ENCODE data around the gene KSR2.
"Not testable (repeated sequence)": the region's sequence is repeated elsewhere in the genome, so short reads cannot be mapped to it uniquely, and the experiment has no call there.

The KSR2 gene

DNA sequence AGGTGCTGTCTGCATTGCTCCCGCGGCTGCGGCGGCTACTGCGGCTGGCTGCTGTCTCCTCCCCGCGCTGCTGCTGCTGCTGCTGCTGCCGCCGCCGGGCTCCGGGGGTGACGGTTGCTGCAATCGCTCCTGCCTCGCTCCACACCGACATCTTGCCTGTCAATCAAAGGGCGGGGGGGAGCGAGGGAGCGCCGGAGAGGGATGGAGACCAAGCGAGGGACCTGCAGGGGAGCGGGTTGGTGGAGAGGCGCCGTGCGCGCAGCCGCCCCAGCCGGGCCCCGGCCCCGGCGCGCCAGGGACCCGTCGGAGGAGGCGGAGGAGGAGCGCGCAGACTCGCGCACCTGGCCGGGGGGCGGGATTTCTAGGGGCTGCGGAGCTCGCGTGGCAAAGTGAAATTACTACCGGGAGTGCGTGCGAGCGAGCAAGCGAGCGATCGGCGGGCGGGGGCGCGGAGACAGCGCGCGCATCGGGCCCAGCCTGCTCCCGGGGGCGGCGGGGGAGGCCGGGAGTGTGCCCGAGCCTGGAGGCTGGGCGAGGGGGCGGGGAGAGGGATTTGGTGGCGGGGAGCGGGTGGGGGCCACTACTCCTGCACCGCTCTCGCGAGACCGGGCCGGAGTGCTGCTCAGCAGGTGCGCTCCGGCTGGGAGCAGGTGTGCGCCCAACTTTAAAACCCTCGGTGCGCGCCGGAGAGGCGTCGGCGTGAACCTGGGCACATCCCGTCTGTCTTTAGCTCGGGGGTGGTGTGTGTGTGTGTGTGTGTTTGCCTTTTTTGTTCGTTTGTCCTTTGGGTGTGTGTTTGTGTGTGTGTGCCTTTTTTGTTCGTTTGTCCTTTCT lies at the start of gene KSR2:
KSR2 (minus strand) TSS at position 165 of the 834 bp plus-strand sequence. CDS start 735 bp downstream, outside the sequence.
- no peak for DNase-seq (ENCODE audit: low spot score)

GRCh38 chr12:118017926-118018325 lies 49.1 kb upstream of the KSR2 start:
- no peak for DNase-seq (ENCODE audit: low spot score)

DNA sequence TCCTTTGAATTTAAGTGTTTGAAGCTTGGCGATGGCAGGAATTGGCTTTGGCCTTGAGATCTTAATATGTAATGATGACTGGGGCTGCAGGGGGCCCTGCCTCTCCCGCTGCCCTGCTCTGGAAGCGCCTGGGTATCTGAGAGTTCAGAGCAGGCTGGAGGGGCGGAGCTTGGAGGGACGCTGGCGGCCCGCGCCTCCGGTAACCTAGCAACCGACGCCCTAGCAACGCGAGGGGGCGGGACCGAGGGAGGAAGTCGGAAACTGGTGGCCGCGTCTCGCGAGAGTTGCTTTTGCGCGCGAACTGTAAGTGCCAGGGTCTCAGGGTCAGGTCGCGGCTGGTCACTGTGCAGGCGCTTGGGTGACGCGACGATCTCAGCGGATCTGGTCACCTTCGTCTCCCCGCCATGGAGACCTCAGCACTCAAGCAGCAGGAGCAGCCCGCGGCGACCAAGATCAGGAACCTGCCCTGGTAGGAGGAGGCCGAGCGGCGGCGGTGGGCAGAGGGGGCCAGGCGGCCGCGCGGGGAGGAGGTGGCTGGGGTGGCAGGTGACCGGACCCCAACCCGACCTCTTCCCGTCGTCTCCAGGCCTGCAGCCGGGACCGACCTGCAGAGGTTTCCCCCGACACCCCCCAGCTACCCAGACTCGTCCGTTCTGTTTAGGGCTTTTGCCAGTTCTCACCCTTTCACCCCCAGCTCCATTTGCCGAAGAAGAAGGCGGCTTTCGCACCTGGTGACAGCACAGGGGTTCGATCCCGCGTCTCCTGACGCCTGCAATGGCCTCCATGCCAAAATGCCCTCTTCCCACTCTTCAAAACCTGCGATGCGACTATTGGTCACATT lies 47.9 kb upstream of the KSR2 start, which contains the start of gene RFC5:
RFC5 (plus strand) TSS at position 280 of the 841 bp plus-strand sequence; CDS start at position 405, 125 bp downstream.
- DNase-seq (ENCODE audit: low spot score): peak; percentile 99

- DNase-seq (ENCODE audit: low spot score): no peak
These were observed 47.2 kb upstream of the KSR2 start for GRCh38 chr12:118015944-118016343.

- DNase-seq (ENCODE audit: low spot score): no peak
These were observed 46.5 kb upstream of the KSR2 start for GRCh38 chr12:118015306-118015705.

GRCh38 chr12:118013283-118013682 lies 44.5 kb upstream of the KSR2 start:
- DNase-seq (ENCODE audit: low spot score): no peak

GRCh38 chr12:118011961-118012360 lies 43.2 kb upstream of the KSR2 start:
- DNase-seq (ENCODE audit: low spot score): no peak

- DNase-seq (ENCODE audit: low spot score): no peak
These were observed 42.6 kb upstream of the KSR2 start for GRCh38 chr12:118011377-118011776.

DNA sequence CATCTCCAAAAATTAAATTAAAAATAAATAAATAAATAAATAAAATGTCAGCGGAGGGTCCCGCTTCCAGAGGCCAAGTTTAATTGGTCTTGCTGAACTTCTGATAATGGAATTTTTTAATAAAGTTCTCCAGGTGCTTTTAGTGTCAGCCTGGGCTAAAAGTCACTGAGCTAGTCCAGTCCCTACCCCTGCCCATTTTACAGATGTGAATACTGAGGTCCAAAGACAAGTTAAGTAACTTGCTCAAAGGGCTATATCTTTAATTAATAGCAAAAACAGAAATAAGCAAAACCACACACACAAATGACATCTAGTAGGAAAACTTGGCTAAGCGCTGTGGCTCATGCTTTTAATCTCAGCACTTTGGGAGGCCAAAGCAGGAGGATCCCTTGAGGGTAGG lies 42.1 kb upstream of the KSR2 start:
- no peak for DNase-seq (ENCODE audit: low spot score)

- DNase-seq (ENCODE audit: low spot score): not testable (repeated sequence)
These were observed 31.0 kb upstream of the KSR2 start for GRCh38 chr12:117999806-118000205.

DNA sequence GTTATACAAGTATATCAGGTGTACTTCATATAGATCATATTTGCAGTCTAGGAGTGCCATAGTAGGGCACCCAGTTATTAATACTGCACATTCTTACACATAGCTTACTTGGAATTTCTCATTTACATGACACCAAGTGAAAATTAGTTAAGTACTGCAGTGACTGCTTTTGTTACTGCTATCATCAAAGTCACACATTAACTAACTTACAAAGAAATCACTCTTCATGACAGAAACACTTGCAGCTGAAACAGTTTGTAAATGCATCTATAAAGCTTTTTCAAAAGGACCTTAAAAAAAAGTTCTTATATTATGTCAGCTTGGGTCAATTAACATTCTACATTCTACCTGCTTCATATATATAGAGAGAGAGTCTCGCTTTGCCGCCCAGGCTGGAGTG lies 29.9 kb upstream of the KSR2 start:
- DNase-seq (ENCODE audit: low spot score): no peak

- DNase-seq (ENCODE audit: low spot score): no peak
These were observed 26.0 kb upstream of the KSR2 start for GRCh38 chr12:117994551-117995438.

DNA sequence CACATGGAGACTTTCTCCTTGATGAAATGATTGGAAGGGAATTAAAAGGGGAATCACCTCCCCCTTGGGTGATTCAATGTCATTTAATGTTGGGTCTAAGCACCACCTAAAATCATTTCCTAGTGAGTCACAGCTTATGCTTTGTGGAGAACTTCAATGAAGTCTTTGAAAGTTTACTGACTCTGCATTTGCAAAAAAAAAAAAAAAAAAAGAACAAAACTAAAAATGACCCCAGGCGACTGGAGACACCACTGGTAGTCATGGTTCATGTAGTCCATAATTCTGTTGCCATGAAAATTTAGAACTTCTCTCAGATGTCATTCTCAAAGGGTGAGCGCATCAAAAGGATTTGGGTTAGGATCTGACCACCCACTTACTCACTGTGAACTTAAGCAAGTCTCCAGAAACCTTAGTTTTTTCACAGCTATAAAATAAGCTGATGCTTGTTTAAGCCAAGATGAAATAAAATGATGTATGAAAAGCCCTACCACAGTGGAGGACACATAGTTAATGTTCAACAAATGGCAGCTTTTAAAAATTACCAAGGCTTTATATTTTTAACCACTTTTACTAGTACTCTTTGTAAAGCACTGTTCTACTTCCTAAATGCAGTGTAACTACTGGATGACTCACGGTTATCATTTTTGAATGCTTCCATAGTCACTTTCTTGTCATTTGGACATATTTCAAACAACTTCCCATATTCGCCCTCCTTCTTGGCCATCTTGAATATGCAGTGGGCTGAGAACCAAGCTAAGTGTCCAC lies 18.1 kb upstream of the KSR2 start:
- no peak for DNase-seq (ENCODE audit: low spot score)

DNA sequence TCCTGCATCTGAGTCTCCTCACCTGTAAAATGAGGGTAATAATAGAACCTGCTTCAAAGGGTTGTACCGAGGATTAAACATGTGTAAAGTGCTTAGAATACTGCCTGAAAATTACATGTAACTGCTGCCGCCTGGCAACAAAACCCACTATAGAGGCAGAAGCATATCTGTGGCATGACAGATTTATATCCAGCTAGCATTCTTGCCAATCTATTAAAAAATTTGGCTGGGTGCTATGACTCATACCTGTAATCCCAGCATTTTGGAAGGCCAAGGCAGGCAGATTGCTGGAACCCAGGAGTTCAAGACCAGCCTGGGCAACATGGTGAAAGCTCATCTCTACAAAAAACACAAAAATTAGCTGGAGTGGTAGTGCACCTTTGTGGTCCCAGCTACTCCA lies 16.4 kb upstream of the KSR2 start:
- DNase-seq (ENCODE audit: low spot score): no peak

- DNase-seq (ENCODE audit: low spot score): no peak
These were observed 12.5 kb upstream of the KSR2 start for GRCh38 chr12:117981267-117981666.

- no peak for DNase-seq (ENCODE audit: low spot score)
These were observed 11.8 kb upstream of the KSR2 start for GRCh38 chr12:117980616-117981015.

- no peak for DNase-seq (ENCODE audit: low spot score)
These were observed 8.6 kb upstream of the KSR2 start for GRCh38 chr12:117977373-117977772.

DNA sequence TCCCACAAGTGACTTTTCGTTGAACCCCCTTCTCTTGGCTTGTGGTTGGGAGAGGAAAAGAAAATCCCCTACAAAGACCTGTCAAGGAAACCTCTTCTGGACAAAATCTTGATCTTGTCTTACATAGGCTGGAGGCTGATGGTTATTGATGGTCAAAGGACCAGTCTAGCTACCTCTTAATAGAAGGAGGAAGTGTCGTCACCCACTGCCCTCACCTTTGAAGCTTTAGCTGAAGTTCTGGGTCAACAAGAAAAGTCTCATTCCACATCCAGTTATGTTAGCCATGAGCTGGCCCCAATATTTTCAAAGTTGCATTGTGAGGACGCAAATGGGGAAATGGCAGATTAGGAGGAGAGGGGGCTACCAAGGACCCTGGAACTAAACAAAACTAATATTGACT lies 6.2 kb upstream of the KSR2 start:
- no peak for DNase-seq (ENCODE audit: low spot score)

DNA sequence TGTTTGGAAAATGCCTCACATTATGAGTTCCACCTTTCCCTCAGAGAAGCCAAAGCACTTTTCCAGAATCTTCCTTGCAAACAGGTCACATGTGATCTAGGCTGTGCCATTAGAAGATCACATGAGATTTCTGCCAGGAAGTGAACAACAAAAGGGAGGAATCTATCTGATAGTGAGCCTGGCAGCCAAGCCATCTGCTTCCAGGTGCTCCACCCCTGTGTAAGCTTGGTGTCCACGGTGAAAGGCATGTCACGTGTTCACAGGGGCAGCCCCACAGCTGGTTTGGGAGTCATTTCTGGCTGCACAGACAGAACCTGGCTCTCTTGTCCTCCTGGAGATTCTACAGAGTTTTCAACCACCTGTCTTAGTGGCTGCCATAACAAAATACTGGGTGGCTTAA lies 3.5 kb upstream of the KSR2 start:
- no peak for DNase-seq (ENCODE audit: low spot score)

DNA sequence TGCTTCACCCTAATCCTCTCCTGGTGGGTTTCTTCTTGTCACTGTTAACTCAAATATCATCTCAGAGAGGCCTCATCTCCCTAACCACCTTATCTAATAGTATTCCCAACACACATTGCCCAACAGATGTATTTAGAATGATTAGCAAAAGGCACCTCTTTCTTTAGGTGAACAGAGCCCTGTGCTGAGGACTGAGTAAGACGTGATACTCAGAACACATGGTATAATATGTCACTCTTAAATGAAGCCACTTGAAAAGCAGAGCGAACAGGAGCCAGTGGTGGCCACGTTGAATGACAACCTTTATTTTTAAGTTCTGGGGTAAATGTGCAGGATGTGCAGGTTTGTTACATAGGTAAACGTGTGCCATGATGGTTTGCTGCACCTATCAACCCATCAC lies 1.5 kb upstream of the KSR2 start:
- no peak for DNase-seq (ENCODE audit: low spot score)

- no peak for DNase-seq (ENCODE audit: low spot score)
These were observed 520 bp downstream of the KSR2 start for GRCh38 chr12:117968151-117968789.

All from hematopoietic multipotent progenitor cell treated with erythropoietin and hydrocortisone succinate and interleukin-3 and kit ligand, for 15 days (in vitro differentiated cells).